ENCODE data around the gene MOV10L1.

GRCh38 chr22:50204571-50204970 lies 114.8 kb downstream of the MOV10L1 start:
- TF ChIP-seq EZH2 (IDR thresholded peaks at IDR 0.05; ENCODE audit: low read length, unreplicated experiment) (no peak), CTCF (conservative IDR thresholded peaks at IDR 0.05; ENCODE audit: low read depth, low read length) (no peak), EZH2phosphoT487 (IDR thresholded peaks at IDR 0.05; ENCODE audit: borderline replicate concordance, low read length) (no peak)
